Measurements from ENCODE around the gene MYO1C. TPM values are rescaled to one million over a fixed set of nuclear protein-coding genes. Genes with fewer than 3 reads are reported as not detected.

The MYO1C gene
- total and polyA plus RNA-seq, 2 experiments from 2014 or later: 76.8 to 85.3 TPM

DNA sequence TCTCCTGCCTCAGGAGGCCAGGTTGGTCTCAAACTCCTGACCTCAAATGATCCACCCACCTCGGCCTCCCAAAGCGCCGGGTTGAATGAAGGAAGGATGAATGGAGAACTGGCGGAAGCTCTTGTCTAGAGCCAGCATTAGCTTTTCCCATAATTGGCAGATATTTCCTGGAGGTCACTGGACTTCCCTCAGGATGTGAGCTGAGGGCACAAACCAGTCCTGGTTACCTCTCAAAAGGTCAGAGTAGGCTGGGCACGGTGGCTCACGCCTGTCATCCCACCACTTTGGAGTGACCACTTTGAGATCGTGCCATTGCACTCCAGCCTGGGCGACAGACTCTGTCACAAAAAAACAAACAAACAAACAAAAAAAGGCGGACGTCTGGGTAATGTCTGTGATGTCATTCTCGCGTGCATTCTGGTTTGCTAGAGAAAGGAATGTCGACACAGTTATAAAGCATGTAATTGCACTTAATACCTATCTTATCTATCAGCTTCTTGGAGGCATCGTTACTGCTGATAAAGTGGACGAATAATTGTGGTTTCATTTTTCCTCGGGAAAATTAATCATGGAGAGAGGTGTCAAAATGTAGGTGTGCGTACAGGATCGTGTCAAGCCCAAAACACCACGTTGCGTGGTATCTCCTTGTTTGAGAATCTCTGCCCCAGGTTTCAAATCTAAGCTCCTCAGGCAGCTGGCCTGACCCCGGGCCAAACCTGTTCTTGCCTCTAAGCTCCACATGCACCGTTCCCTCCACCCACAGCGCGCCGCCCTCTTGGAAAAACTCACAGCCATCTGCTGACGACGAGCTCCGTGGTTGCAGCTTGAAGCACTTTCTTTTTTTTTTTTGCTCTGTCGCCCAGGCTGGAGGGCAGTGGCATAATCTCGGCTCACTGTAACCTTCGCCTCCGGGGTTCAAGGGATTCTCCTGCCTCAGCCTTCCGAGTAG lies 30.0 kb downstream of the MYO1C start:
- H3K4me2 ChIP-seq: no peak overlapping the region
- TF ChIP-seq EZH2phosphoT487 (IDR thresholded peaks at IDR 0.05; ENCODE audit: low read depth, severe bottlenecking, unreplicated experiment) (no peak), EZH2 (IDR thresholded peaks at IDR 0.05; ENCODE audit: borderline replicate concordance) (no peak)
- TF ChIP-seq, protein P1, sequence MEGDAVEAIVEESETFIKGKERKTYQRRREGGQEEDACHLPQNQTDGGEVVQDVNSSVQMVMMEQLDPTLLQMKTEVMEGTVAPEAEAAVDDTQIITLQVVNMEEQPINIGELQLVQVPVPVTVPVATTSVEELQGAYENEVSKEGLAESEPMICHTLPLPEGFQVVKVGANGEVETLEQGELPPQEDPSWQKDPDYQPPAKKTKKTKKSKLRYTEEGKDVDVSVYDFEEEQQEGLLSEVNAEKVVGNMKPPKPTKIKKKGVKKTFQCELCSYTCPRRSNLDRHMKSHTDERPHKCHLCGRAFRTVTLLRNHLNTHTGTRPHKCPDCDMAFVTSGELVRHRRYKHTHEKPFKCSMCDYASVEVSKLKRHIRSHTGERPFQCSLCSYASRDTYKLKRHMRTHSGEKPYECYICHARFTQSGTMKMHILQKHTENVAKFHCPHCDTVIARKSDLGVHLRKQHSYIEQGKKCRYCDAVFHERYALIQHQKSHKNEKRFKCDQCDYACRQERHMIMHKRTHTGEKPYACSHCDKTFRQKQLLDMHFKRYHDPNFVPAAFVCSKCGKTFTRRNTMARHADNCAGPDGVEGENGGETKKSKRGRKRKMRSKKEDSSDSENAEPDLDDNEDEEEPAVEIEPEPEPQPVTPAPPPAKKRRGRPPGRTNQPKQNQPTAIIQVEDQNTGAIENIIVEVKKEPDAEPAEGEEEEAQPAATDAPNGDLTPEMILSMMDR (IDR thresholded peaks at IDR 0.05; ENCODE audit: poor library complexity): no peak
- no peaks in the 10 kb centered on the region for H3K79me2 ChIP-seq
- no peaks in the 10 kb centered on the region for H3K36me3 ChIP-seq (replicated peaks; ENCODE audit: insufficient read depth, low read depth)
- H3K27ac ChIP-seq: no peak overlapping the region
- no peaks in the 10 kb centered on the region for H3K9me2 ChIP-seq (replicated peaks; ENCODE audit: insufficient read depth)
- H3K4me1 ChIP-seq (ENCODE audit: insufficient read depth): no peaks in the 10 kb centered on the region
- no peaks in the 10 kb centered on the region for H3K27me3 ChIP-seq
- whole genome bisulfite sequencing (ENCODE audit: low lambda C conversion rate, missing lambda C conversion rate): 85% methylated on average over 33 of the region's 33 CpGs
- H2AFZ ChIP-seq: no peak overlapping the region
- no peak overlapping the region for H3K4me3 ChIP-seq
- H4K20me1 ChIP-seq (ENCODE audit: insufficient read depth, poor library complexity, severe bottlenecking): no peaks in the 10 kb centered on the region
- H3K9me3 ChIP-seq (ENCODE audit: low read depth): no peaks in the 10 kb centered on the region
- no peak for DNase-seq (ENCODE audit: low spot score)

DNA sequence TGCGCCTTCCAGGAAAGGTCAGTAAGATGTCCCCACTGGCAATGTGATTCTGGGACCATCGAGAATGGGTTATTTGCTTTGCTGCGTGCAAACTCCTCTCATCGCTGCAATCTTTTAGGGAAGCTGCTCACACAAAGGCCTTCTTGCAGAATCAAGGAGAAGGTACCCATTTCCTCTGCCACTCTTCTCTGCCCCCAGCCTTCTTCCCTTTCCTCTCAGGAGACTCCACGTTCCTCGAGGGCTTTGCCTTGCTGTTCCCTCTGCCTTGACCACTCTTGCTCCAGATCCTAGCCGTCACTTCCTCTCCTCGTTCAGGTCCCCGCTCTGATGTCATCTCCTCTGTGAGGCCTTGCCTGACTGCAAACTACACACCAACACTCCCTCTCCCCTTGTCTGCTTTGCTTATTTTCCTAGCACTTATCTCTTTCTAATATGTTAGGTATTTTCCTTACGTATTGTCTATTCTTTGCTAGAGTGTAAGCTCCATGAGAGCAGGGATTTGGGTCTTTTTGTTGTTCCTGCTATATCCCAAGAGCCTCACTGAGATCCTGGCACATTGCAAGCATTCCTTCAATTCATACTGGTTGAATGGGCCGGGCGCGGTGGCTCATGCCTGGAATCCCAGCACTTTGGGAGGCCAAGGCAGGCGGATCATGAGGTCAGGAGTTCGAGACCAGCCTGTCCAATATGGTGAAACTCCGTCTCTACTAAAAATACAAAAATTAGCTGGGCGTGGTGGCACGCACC lies 31.1 kb downstream of the MYO1C start:
- no peak for DNase-seq (ENCODE audit: low spot score)
- no peak overlapping the region for H3K4me3 ChIP-seq
- H3K4me2 ChIP-seq: no peak overlapping the region
- WGBS (ENCODE audit: low lambda C conversion rate, missing lambda C conversion rate): 97% methylated on average over 18 of the region's 18 CpGs
- H3K9me3 ChIP-seq (ENCODE audit: low read depth): no peaks in the 10 kb centered on the region
- H4K20me1 ChIP-seq (ENCODE audit: insufficient read depth, poor library complexity, severe bottlenecking): no peaks in the 10 kb centered on the region
- H3K9me2 ChIP-seq (replicated peaks; ENCODE audit: insufficient read depth): no peaks in the 10 kb centered on the region
- no peak overlapping the region for H2AFZ ChIP-seq
- H3K4me1 ChIP-seq (ENCODE audit: insufficient read depth): no peaks in the 10 kb centered on the region
- no peak overlapping the region for H3K27ac ChIP-seq
- H3K79me2 ChIP-seq: no peaks in the 10 kb centered on the region
- TF ChIP-seq, protein P1 (IDR thresholded peaks at IDR 0.05; ENCODE audit: poor library complexity): no peak
- TF ChIP-seq EZH2phosphoT487 (IDR thresholded peaks at IDR 0.05; ENCODE audit: low read depth, severe bottlenecking, unreplicated experiment): no peak
- TF ChIP-seq EZH2 (IDR thresholded peaks at IDR 0.05; ENCODE audit: borderline replicate concordance): no peak
- H3K36me3 ChIP-seq (replicated peaks; ENCODE audit: insufficient read depth, low read depth): no peaks in the 10 kb centered on the region
- no peaks in the 10 kb centered on the region for H3K27me3 ChIP-seq

DNA sequence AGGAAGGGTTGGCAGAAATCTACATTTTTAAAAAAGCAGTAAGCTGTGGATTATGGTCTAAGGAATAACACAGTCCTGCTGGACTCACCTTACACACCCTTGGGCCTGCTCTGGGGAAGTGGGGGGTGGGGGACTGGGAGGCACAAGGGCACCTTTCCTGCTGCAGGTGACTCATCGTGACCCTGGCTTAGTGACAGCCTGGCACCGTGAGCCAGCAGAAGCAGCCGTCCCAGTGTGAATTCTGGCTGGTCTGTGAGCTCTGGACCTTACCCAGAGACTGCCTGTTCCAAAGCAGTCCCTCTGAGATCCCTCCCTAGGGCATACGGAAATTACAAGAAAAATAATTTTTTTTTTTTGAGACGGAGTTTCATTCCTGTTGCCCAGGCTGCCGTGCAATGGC lies 32.3 kb downstream of the MYO1C start:
- no peaks in the 10 kb centered on the region for H3K36me3 ChIP-seq (replicated peaks; ENCODE audit: insufficient read depth, low read depth)
- no peak overlapping the region for H3K4me2 ChIP-seq

More for the DNA sequence above, 32.3 kb downstream of the MYO1C start:
- TF ChIP-seq, protein P1 (IDR thresholded peaks at IDR 0.05; ENCODE audit: poor library complexity): no peak
- no peak for TF ChIP-seq EZH2 (IDR thresholded peaks at IDR 0.05; ENCODE audit: borderline replicate concordance)
- H3K27me3 ChIP-seq: no peaks in the 10 kb centered on the region
- no peak overlapping the region for H3K4me3 ChIP-seq
- no peaks in the 10 kb centered on the region for H3K9me3 ChIP-seq (ENCODE audit: low read depth)
- DNase-seq (ENCODE audit: low spot score): peak; percentile 73
- no peaks in the 10 kb centered on the region for H3K4me1 ChIP-seq (ENCODE audit: insufficient read depth)
- H3K27ac ChIP-seq: no peak overlapping the region
- H3K79me2 ChIP-seq: peaks cover 6% of the 10 kb centered on the region
- WGBS (ENCODE audit: low lambda C conversion rate, missing lambda C conversion rate): 73% methylated on average over 6 of the region's 6 CpGs
- H2AFZ ChIP-seq: no peak overlapping the region
- no peaks in the 10 kb centered on the region for H4K20me1 ChIP-seq (ENCODE audit: insufficient read depth, poor library complexity, severe bottlenecking)
- H3K9me2 ChIP-seq (replicated peaks; ENCODE audit: insufficient read depth): no peaks in the 10 kb centered on the region

All from hepatocyte (in vitro differentiated cells).